Neural progenitor cell (in vitro differentiated cells): ENCODE results near the gene TCOF1.

Source experiments
- EZH2 ChIP-seq: fragments of 200-600 bp; sonication (generic); IDR thresholded peaks from 2 replicates; pipeline ENCODE4 v1.6.1; 2017; ENCODE audit warnings: antibody characterized with exemption, mild to moderate bottlenecking, moderate library complexity
- EZH2phosphoT487 ChIP-seq: fragments of 200-600 bp; sonication (generic); IDR thresholded peaks from 2 replicates; pipeline ENCODE4 v1.6.1; 2017; ENCODE audit warnings: antibody characterized with exemption
- TF ChIP-seq, protein P1 (sequence below): fragments of 200-600 bp; sonication (generic); IDR thresholded peaks from 2 replicates; pipeline ENCODE4 v1.5.1; 2017; ENCODE audit warnings: antibody characterized with exemption, mild to moderate bottlenecking

DNA sequence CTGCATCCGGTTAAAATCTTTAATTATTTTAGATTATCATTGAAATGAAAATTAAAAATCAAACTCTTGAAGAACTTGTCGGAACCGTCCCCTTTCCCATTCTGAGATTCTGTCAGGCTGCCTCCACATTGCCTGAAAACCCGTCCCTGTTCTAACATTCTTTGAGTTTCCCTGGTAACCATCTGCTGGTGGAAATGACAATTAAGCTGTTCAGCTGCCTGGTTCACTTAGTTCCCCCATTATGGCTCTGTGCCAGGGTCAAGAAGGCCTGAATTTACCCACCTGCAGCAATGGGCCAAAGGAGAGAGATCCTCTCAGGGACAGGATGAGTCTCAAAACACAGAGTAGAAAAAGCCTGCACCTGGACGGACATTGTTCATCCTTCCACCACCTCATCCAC, 11.8 kb upstream of the TCOF1 start:
- TF ChIP-seq, protein P1, sequence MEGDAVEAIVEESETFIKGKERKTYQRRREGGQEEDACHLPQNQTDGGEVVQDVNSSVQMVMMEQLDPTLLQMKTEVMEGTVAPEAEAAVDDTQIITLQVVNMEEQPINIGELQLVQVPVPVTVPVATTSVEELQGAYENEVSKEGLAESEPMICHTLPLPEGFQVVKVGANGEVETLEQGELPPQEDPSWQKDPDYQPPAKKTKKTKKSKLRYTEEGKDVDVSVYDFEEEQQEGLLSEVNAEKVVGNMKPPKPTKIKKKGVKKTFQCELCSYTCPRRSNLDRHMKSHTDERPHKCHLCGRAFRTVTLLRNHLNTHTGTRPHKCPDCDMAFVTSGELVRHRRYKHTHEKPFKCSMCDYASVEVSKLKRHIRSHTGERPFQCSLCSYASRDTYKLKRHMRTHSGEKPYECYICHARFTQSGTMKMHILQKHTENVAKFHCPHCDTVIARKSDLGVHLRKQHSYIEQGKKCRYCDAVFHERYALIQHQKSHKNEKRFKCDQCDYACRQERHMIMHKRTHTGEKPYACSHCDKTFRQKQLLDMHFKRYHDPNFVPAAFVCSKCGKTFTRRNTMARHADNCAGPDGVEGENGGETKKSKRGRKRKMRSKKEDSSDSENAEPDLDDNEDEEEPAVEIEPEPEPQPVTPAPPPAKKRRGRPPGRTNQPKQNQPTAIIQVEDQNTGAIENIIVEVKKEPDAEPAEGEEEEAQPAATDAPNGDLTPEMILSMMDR, result no peak
- no peak for TF ChIP-seq EZH2
- TF ChIP-seq EZH2phosphoT487, result no peak
